ENCODE results near the gene CDH4.

Gene CDH4

GRCh38 chr20:61871913-61872312 is 619.9 kb downstream of the CDH4 start:
- H3K27ac ChIP-seq, result no peak overlapping the region
- no peak overlapping the region for H3K4me3 ChIP-seq

- Histone ChIP-seq H3K27ac (no peak overlapping the region), H3K4me3 (no peak overlapping the region)
Observed at GRCh38 chr20:61872371-61872900, 620.4 kb downstream of the CDH4 start.

DNA sequence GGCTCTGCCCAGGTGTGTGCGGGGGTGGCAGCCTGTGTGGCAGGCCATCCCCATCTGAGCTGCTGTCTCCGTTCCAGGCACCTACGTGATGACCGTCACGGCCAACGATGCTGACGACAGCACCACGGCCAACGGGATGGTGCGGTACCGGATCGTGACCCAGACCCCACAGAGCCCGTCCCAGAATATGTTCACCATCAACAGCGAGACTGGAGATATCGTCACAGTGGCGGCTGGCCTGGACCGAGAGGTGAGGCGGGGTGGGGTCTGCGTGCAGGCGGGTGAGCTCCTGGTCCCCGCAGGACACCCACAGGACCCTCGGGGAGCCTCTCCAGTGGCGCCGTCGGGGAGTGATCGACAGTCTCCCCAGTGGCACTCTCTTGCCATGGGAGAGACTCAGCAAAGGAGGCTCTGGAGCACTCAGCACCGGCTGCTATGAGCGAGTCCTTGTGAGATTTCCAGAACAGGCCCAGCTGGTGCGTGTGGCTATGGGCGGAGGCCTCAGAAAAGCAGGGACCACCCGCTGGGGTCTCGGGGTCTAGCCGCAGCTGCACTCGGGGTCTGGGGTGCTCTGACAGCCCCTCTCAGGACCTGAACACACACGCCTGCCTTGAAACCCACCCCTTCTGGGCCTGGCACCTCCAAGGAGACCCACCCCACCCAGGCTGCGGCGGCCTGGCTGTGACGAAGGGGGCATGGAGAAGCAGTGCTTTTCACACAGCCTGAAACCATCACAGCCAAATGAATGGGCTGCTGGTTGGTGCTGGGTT is 621.8 kb downstream of the CDH4 start:
- H3K27ac ChIP-seq, result no peak overlapping the region
- no peak overlapping the region for H3K4me3 ChIP-seq

DNA sequence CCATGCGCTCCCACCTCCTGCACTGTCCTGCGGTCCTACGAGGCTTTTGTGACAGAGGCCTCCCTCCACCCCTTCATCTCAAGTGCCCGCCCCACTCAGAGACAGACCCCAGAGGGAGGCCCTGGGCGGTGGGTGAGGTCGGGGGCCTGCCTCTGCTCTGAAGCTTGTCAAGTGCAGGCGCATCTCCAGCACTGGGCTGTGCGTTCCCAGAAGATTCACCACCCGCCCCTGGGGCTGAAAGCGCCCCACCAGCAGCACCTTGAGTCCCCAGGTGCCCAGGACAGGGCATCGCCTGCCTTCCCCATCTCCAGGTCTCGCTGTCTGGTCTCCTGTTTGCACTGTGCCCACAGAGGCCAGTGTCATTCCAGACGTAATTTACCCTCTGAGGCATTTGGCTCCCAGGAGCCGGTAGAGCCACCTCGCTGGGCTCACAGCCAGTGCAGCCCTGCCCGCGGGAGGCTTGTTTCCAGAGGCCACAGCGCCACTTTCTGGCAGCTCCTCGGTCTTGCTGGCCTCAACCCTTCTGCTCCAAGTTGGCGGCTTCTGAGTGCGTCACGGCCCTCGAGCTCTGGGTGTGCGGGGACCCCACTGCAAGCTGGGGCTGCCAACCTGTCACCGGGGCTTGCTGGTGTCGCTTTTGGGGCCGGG is 622.5 kb downstream of the CDH4 start:
- Histone ChIP-seq H3K4me3 (no peak overlapping the region), H3K27ac (no peak overlapping the region)

GRCh38 chr20:61875221-61875885 is 623.3 kb downstream of the CDH4 start:
- no peak overlapping the region for H3K27ac ChIP-seq

DNA sequence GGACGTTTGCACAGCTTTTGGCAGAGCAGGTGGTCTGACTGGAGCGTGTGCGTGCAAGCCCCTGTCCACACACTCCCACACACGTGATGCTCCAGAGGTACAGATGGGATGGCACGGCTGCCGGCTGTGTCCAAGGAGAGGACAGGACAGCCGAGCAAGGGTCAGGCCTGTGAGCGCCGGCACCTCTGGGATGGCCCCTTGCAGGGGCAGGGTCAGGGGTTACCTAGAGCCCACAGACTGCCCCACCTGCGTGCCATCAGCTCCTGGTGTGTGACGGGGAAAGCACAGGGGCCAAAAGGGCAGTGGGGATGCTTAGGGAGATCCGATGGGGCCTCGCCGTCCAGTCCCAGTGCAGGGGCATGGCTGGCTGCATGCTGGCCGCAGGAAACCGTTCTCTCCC is 623.9 kb downstream of the CDH4 start:
- no peak overlapping the region for H3K4me3 ChIP-seq
- no peak overlapping the region for H3K27ac ChIP-seq

More at GRCh38 chr20:61875221-61875885, 623.3 kb downstream of the CDH4 start:
- H3K4me3 ChIP-seq, result no peak overlapping the region

DNA sequence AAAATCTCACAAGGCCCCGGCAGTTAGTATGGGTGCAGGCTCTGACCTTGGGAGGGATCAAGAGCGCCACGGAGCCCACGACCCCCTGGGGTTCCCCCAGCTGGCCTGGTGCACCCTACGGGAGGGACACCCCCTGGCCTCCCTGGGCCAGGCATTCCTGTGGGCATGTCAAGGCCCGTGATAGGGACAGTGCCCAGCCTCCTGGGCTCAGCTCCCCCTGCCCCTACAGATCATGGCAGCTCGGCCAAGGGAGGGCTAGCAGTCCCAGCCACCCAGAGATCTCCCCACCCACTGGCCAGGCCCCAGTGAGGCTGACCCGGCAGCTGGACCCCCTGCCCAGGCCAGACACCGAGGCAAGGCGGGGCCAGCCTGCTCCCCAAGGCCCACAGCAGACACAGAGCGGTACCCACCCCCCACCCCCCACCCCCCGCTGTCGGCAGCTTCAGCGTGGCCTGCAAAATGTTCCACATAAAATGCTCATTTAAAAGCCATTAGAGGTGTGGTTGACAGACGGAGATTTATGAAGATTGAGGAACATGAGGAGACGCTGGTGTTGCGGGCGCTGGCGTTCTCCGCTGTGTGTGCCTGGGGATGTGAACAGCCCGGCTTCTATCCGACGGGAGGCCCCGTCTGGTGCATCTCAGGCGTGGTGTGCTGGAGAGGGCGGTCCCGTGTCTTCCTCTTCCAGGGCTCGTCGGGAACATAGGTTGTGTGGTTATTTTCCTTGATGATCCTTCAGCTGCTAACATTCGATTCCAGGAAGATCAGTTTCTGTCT is 625.1 kb downstream of the CDH4 start:
- no peak overlapping the region for H3K27ac ChIP-seq
- H3K4me3 ChIP-seq, result no peak overlapping the region

- Histone ChIP-seq H3K27ac (no peak overlapping the region), H3K4me3 (no peak overlapping the region)
Observed at GRCh38 chr20:61877776-61878477, 625.9 kb downstream of the CDH4 start.

GRCh38 chr20:61878478-61879302 is 626.6 kb downstream of the CDH4 start:
- H3K27ac ChIP-seq, result no peak overlapping the region
- no peak overlapping the region for H3K4me3 ChIP-seq

DNA sequence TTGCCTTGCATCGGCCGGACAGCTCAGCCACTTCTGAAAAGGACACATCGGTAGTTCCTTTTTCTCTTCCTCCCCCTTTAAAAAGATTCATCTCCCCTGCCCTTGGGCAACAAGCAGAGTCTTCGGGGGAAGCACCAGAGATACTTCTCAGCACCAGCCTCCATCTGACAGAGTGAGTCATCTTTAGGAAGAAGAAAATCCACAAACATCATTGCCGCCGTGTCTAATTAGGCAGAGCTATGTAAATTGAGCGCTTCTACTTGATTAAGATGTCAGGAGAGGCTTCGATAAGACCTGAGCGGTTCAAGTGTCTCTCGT is 627.2 kb downstream of the CDH4 start:
- no peak overlapping the region for H3K27ac ChIP-seq
- H3K4me3 ChIP-seq, result no peak overlapping the region

GRCh38 chr20:61879694-61880093 is 627.6 kb downstream of the CDH4 start:
- no peak overlapping the region for H3K4me3 ChIP-seq

DNA sequence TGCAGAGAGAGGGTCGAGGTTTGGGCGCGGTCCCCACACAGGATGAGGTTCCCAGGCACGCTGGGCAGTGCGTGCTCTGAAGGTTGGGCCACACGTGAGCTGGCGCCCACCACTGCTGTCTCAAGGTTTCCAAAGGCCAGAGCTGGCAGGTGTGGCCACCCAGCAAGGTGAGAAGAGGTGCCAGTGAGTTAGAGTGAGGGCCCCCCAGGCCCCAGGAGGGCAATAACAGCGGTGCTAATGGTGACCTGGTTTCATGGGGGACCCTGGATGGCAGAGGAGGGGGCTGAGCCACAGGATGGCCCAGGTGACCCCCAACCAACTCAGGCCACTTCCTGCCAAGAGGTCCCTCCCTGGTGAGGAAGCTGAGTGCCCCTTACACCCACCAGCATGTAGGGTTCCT is 628.6 kb downstream of the CDH4 start:
- Histone ChIP-seq H3K27ac (no peak overlapping the region), H3K4me3 (no peak overlapping the region)

More at GRCh38 chr20:61879694-61880093, 627.6 kb downstream of the CDH4 start:
- no peak overlapping the region for H3K27ac ChIP-seq

DNA sequence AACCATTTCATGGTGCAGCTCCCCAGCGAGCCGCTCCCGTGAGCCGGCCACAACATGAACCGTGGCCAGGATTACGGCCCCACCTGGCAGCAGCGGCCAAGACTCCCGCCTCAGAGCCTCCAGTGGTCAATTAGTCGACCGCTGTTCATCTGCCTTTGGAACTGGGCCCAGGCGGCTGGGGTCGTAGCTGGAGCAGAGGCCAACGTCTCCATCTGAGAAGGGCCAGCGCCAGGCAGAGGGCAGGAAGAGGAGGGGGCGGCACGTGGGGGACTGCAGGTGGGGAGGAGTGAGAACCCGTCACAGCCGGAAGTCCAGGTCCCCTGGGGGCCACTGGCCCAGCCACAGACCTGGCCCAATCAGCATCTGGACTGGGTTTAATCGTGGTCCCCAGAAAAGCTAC is 629.4 kb downstream of the CDH4 start:
- no peak overlapping the region for H3K27ac ChIP-seq
- H3K4me3 ChIP-seq, result no peak overlapping the region

DNA sequence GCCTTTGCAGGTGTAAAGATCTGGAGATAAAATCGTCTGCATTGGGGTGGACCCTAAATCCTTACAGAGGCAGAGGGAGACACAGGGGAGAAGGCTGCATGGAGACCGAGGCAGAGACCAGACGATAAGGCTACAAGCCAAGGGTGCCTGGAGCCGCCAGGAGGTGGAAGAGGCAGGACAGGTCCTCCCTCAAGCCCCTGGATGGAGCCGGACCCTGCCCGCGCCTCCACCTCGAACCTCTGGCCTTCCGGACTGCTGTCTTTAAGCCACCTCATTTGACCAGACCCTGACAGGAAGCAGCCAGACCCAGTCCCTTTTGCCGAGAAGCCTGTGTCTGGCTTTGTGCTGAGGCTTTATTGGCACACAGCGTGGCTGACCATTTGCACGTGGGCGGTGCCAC is 629.8 kb downstream of the CDH4 start:
- H3K4me3 ChIP-seq, result no peak overlapping the region
- no peak overlapping the region for H3K27ac ChIP-seq

GRCh38 chr20:61882716-61883615 is 630.9 kb downstream of the CDH4 start:
- Histone ChIP-seq H3K27ac (no peak overlapping the region), H3K4me3 (no peak overlapping the region)

DNA sequence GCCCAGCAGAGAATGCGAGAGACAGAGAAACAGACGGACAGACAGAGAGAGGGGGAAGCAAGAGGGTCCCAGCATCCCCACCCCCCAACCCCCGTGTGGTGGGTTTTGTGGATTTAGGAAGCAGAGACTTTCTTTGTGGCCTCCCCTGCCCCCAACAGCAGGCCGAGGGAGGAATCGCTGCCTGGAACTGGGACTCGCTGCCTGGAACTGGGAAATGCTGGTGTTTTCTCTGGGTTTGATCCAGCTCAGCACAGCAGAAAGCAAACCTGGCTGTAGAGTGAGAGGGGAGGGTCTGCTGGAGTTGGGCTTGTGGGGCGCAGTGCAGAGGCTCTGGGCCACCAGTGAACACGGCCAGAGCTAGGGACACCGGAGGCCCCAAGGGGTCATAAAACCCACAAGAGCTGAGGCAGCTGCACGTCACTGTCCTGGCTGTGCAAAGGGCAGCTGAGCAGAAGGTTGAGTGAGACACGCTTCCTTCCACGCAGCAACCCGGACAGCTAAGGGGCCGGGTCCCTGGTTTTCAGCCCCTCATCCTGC is 631.9 kb downstream of the CDH4 start:
- no peak overlapping the region for H3K4me3 ChIP-seq
- no peak overlapping the region for H3K27ac ChIP-seq

DNA sequence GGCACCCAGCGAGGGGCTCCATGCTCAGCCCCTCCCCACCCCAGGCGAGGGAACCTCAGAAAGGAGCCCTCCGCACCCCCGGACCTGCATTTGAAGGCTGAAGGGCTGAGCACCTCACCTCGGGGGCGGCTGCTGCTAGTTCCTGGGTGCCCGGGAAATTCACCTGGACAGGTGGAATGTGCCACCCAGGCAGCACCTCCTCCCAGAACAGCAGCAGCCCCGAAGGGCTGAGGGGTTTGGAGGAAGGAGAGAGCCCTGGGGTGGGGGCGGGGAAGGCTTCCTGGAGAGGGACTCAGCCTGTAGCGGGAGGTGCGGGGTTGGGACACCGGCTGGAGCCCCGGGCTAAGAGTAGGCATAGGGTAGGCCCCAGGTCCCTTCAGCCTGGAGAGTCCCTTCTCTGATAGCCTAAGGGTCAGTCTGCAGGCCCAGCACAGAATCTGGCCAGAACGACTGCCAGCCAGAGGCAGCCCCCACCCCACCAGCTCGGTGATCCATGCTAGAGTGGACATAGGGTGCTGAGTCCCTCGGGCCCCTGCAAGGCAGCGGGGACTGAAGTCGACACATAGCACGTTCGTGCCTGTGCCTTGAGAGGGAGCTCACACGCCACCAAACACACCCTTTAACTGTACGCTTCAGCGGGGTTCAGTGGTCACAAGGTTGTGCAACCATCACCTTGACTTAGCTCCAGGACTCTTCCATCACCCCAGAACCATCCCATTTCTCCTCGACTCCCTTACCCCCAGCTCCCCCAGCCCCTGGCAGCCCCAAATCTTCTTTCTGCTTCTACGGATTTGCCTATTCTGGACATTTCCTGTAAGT is 632.7 kb downstream of the CDH4 start:
- Histone ChIP-seq H3K4me3 (no peak overlapping the region), H3K27ac (no peak overlapping the region)
